IPS-18c (cell line): ENCODE data around the gene STPG3.
A peak's percentile ranks its signal among the peaks of the same experiment; 100 is the strongest.

Experiments
- H3K4me3 ChIP-seq: 2 replicates; pipeline ENCODE4 v1.7.0; 2013; ENCODE audit warnings: low read depth, mild to moderate bottlenecking, low read length, moderate library complexity; ENCODE audit not compliant: insufficient read depth
- H3K9me3 ChIP-seq: one replicate; pipeline ENCODE4 v1.6.1; 2013; ENCODE audit warnings: mild to moderate bottlenecking, low read length, moderate library complexity; ENCODE audit not compliant: control insufficient read depth, insufficient read depth

STPG3 gene

DNA sequence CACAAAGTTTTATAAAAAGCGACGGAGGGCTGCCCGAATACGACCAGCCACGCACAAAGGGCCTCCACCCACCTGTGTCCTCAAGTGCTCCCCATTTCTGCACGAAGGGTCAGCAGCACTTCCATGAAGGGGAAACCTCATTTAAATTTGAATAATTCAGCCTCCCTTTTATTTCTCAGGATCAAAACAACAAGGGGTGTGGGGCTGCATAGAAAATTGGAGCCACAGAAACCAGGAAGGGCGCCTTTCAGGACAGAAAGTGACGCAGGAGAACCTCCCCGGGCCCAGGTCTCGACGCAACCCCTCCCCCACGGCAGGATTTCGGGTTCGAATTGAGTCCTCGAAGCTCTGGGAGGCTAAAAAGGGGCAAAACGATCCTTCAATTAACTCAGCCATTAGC is 48.9 kb downstream of the STPG3 start:
- H3K4me3 ChIP-seq = peak overlapping the region; percentile 92
- H3K9me3 ChIP-seq = peaks cover 5% of the 10 kb centered on the region

DNA sequence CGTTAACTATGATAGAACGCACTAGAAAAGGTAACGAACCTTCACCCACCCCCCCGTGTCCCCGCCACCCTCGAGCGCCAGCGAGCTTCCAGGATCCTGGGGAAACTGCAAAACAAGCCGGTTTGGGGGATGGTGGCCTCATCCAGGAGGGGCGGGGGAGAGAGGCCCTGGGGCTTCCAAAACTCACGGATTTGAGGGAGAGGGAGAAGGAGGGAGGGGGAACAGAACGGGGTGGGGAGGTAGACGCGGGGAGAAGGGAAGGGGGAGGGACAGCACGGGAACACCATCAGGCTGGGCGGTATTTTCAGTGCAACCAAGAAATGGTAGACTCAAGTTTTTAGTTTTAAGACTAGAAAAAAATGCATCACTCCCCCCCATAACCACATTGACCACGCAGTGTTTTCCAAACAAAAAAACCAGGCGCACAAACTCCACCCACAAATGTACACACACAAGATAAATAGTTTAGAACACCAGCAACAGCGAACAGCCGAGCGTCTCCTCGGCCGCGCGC is 49.5 kb downstream of the STPG3 start:
- H3K9me3 ChIP-seq = peaks cover 5% of the 10 kb centered on the region
- H3K4me3 ChIP-seq = peak overlapping the region; percentile 92

DNA sequence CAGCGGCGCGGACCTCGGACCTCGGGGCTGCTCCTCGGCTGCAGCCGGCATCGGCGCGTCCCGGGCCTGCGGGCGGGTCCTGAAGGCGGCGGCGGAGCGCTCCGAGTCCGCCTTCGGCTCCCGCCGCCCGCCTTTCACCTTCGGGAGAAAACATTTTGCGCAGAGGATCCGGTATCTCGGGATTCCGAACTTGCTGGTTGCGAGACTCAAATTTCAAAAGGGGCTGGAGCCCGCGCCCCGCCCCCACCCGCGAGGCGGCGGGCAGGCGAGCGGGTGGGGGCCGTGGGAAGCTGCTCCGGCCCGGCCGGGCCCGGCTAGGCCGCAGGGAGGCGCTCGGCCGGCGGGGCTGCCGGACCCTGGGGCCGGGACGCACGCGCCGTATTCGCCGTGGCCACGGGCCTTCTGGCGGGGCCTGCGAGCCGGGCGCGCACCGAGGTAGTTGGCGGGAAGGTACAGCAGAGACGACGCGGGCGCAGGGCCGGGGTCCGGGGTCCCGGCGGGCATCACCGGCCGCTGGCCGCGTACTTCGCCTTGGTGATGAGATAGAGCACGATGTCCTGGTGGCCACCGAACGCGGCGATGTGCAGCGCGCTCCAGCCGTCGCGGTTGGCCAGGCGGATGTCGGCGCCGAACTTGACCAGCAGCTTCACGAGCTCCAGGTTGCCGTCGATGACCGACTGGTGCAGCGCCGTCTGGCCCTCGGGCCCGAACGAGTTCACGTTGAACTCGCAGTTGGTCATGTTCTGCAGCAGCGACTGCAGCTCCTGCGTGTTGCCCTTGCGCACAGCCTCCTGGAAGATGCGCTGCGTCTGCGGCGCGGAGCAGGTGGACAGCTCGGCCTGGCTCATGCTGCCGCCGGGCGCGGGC is 50.2 kb downstream of the STPG3 start:
- H3K9me3 ChIP-seq = peaks cover 5% of the 10 kb centered on the region
- H3K4me3 ChIP-seq = peak overlapping the region; percentile 92

DNA sequence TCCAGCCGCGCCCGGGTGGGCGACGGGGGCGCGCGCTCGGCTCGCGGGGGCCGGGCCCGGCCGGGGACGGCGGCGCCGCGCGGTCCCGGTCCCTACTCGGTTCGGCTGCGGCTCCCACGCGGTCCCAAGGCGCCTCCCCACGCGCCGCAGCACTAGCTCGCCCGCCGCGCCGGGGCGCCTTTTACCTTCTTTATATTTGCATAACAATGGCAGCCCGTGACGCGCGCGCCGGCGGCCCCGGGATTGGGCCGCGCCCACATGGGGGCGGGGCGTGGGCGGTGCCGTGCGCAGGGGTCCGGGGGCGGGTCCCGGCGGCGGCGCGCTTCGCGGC is 51.0 kb downstream of the STPG3 start, which contains the start of gene NRARP:
TSS of gene NRARP (minus strand) at position 154 of the 331 bp plus-strand sequence. CDS start 343 bp downstream, outside the sequence.
- Histone ChIP-seq H3K4me3 (peak within 1 kb of the TSS; percentile 92), H3K9me3 (peaks cover 2% of the 10 kb centered on the region)

DNA sequence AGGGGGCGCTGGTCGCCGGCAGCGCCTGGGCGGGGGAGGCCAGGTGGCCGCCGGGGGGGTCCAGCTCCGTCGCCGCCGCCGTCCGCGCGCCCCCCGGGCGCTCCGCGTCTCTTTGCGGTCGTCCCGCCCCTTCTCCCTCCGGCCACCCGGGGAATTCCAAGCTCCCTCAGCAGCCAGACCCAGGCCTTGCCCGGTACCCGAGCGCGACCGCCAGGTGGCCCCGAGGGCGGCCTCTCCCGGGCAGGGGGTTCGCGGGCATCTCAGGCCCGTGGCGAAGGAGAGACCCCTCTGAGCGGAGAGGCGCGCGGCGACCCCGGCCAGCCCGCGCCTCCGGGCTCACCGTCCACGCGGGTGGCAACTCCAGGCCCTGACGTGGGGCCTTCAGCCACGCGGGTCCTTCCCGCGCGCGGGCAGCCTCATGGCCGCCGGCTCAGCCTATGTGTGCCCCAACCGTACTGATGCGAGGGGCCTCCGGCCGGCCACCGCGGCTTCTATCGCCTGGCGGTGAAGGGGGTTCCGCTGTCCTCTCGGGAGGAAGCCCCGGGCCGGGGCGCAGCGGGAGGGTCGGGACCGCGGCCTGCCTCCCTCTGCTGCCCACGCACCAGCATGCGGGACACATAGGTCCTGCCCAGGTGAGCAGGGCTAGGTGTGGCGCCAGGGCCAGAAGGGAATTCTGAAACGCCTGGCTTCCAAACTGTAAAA is 51.5 kb downstream of the STPG3 start:
- peaks cover 2% of the 10 kb centered on the region for H3K9me3 ChIP-seq

More for the DNA sequence above, 51.5 kb downstream of the STPG3 start:
- peak overlapping the region; percentile 43; the same call in 1 of the 2 replicates for H3K4me3 ChIP-seq
